Suppressor macrophage treated with lipopolysaccharide for 1 hour (primary cell): Measurements from ENCODE around the gene ARHGEF35.

Experiments used
- DNase-seq, 3 donors: peaks; one replicate each; pipeline ENCODE4 v3.0.0-alpha.2; 2020 to 2022

The ARHGEF35 gene

GRCh38 chr7:144178380-144179164 lies 17.1 kb downstream of the ARHGEF35 start:
- peak; percentile 37 to 53 (median 42) for DNase-seq

- DNase-seq = no peak
Observed at GRCh38 chr7:144174613-144175012, 21.0 kb downstream of the ARHGEF35 start.

GRCh38 chr7:144171594-144172350 lies 23.9 kb downstream of the ARHGEF35 start:
- DNase-seq = peak in 1 of 3 donors; percentile 4

GRCh38 chr7:144164784-144165183 lies 30.8 kb downstream of the ARHGEF35 start:
- DNase-seq = no peak

- DNase-seq = no peak
Observed at GRCh38 chr7:144158861-144159260, 36.8 kb downstream of the ARHGEF35 start.

- DNase-seq = no peak
Observed at GRCh38 chr7:144148224-144148827, 47.3 kb downstream of the ARHGEF35 start.

GRCh38 chr7:144144426-144144825 lies 51.2 kb downstream of the ARHGEF35 start:
- peak in 1 of 3 donors; percentile 7 for DNase-seq

- DNase-seq = no peak
Observed at GRCh38 chr7:144142187-144142586, 53.4 kb downstream of the ARHGEF35 start.

- DNase-seq = no peak
Observed at GRCh38 chr7:144137501-144137900, 58.1 kb downstream of the ARHGEF35 start.
